ENCODE results near the gene TMEM271.
"Not testable (repeated sequence)": the region's sequence is repeated elsewhere in the genome, so short reads cannot be mapped to it uniquely, and the experiment has no call there.

TMEM271 gene

DNA sequence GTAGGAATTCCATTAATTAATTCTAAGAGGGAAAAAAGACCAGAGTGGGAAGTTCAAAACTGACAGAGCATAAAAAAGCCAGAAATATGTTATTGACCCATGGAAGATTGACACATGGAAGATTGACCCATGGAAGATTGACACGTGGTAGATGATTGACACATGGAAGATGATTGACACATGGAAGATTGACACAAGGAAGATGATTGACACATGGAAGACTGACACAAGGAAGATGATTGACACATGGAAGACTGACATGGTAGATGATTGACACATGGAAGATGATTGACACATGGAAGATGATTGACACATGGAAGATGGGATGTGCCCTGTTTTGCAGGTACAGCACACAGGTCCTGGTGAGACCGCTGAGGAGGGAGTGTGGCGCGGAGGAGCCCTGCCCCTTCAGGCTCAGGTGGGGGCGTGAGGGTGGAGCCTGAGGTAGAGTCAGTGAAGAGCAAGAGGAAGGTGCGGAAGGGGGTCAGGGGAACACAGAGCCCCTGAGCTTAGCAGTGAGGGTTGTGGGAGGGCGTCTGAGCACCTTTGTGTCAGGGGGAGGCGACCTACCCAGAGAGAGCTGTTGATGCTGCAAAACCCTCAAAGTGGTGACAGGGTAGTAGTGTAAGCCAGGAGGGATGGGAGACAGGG lies 33.4 kb upstream of the TMEM271 start:
- DNase-seq (no peak), ATAC-seq (no peak)

DNA sequence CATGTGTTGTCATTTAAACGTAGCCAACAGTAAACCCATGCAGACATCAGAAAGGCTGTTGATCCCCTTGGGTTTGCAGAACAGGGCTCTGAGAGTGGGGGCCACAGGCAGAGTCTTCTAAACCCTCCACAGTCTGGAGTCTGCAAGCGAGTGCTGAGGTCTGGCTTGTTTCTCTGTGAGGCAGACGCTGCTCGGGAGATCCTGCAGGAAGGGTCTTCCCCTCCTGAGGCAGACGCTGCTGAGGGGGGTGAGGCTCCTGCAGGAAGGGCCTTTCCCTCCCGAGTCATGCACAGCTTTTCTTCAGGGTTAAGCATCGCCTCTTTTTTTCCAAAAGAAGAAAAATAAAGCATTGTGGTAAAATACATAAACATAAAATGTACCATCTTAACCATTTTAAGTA lies 32.1 kb upstream of the TMEM271 start:
- ATAC-seq (no peak), DNase-seq (no peak)

DNA sequence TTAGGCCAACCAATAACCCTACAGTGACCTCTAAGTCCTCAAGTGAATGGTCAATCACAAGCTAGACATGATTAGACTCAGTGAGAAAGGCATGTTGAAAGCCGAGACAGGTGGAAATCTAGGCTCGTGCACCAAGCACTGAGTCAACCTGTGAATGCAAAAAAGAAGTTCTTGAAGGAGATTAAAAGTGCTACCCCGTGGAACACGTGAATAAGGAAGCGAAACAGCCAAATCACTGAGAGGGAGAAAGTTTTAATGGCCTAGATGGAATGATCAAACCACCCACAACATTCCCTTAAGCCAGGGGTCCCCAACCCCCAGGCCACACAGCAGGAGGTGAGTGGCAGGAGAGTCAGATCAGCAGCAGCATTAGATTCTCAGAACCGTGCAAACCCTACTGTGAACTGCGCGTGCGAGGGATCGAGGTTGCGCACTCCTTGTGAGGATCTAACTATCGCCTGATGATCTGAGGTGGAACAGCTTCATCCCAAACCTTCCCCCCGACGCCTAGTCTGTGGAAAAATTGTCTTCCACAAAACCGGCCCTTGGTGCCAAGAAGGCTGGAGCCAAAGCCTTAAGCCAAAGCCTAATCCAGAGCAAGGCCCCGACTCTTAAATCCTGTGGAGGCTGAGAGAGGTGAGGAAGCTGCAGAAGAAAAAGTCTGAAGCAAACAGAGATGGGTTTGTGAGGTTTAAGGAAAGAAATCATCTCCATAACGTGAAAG lies 29.8 kb upstream of the TMEM271 start:
- DNase-seq, result no peak
- no peak for ATAC-seq

GRCh38 chr4:604131-604530 lies 28.0 kb upstream of the TMEM271 start:
- DNase-seq (peak; percentile 32), ATAC-seq (peak; percentile 50)

- DNase-seq (peak; percentile 87), ATAC-seq (peak; percentile 67)
Observed at GRCh38 chr4:602559-602942, 26.5 kb upstream of the TMEM271 start.

- DNase-seq (no peak), ATAC-seq (no peak)
Observed at GRCh38 chr4:601612-602558, 25.8 kb upstream of the TMEM271 start.

- ATAC-seq (peak; percentile 86), DNase-seq (peak; percentile 55)
Observed at GRCh38 chr4:600850-601515, 24.9 kb upstream of the TMEM271 start.

DNA sequence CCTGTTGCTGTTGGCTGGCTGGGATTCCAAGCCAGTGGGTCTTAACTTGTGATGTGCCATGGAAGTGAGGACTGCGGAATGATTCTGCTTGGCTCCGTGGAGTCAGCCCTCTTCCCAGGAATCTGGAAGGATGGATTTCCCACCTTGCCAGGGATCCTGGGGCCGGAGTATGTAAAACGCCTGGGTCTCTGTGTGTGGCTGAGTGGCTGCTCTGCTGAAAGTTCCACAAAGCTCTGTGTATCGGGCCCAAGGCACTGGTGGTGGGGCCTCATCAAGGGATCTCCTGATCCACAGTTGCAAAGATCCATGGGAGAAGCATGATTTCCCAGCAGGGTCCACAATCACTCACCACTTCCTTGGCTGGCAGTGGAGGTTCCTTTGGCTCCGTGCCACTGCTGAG lies 24.1 kb upstream of the TMEM271 start:
- DNase-seq, result no peak
- ATAC-seq, result no peak

GRCh38 chr4:598925-599324 lies 22.8 kb upstream of the TMEM271 start:
- DNase-seq (no peak), ATAC-seq (no peak)

- ATAC-seq (no peak), DNase-seq (no peak)
Observed at GRCh38 chr4:592825-593520, 16.9 kb upstream of the TMEM271 start.

- not testable (repeated sequence) for DNase-seq, ATAC-seq
Observed at GRCh38 chr4:592178-592577, 16.1 kb upstream of the TMEM271 start.

DNA sequence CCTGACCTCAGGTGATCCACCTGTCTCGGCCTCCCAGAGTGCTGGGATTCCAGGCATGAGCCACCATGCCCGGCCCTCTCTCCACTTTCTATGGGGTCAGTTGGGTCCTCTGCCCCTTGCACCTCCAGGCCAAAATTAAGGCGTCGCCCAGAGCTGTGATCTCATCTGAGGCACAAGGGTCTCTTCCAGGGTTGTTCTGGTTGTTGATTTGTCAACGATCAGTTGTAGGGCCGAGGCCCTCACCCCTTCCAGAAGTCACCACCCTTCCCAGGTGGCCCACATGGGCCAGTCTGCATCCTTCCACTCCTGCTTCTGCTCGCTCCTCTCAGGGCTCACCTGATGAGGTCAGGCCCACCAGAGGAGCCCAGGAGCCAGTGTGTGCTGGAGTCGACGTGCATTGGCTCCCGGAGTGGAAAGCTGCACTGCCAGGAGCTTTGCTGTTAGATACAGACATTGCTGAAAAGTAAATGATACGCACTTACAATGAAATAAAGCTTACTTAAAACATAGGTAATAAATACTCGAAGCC lies 14.3 kb upstream of the TMEM271 start:
- DNase-seq, result no peak
- ATAC-seq, result no peak

GRCh38 chr4:589219-589963 lies 13.3 kb upstream of the TMEM271 start:
- ATAC-seq (no peak), DNase-seq (no peak)

DNA sequence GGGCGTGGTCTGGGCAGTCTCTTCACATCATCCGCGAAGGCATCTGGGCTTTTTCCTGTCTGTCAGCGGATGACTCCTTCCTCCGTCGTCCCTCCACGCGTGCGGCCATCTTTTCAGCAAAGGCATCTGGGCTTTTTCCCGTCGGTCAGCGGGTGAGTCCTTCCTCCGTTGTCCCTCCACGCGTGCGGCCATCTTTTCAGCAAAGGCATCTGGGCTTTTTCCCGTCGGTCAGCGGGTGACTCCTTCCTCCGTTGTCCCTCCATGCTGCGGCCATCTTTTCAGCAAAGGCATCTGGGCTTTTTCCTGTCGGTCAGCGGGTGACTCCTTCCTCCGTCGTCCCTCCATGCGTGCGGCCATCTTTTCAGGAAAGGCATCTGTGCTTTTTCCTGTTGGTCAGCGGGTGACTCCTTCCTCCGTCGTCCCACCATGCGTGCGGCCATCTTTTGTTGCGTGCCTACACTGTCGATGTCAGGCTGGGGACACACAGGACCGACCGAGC lies 12.3 kb upstream of the TMEM271 start:
- DNase-seq (no peak), ATAC-seq (no peak)

DNA sequence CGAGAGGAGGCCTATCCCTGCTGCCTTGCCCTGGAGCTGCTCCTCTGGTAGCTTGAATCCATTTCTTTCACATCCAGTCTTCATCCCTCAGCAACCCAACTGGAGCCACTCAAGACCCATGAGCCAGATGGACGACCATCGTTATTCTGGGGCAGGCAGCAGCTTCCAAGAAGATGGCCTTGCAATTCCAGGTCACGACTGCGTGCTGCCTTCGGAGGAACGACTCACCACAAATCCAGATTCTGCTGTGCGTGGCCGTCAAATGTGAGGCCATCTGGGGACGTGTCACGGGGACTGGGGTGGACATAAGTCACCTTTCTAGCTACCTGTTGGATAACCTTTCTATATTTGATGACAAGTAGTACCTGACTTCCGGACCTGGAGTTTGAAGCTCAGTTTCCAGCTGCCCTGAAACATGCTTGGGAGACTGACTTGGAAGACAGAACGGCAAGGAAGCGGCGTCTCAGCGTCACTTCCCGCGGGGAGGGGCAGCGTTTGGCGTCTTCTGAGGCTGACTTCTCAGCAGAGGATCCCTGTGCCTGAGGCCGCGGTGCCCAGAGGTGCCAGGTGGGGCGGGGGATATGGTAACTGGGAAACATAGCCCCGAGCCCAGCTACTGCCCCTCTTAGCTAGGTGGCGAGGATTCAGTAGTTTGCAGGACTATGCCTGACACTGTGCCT lies 11.7 kb upstream of the TMEM271 start:
- ATAC-seq (no peak), DNase-seq (no peak)

GRCh38 chr4:583820-584219 lies 7.7 kb upstream of the TMEM271 start:
- ATAC-seq (no peak), DNase-seq (no peak)

DNA sequence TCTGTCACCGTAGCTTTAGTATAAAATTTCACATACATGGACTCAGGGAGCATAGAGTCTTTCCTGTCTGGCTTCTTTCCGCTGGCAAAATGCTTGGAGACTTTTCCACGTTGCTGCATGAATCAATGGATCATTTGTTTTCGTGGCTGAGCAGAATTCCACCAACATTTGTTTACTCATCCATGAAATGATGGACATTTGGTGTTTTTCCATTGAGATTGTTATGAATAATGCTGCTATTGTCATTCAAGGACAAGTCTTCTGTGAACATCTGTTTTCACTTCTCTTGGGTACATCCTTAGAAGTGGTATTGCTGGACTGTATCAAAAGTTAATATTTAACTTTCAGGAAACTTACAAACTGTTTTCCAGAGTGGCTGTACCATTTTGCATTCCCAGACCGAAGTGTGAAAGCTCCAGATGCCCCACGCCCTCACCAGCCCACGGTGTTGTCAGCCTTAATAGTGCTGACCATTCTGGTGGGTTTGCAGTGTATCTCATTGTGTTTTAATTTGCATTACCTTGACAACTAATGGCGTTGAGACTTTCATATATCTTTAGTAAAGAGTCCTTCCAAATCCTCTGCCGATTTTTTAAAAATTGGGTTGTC lies 5.8 kb upstream of the TMEM271 start:
- ATAC-seq, result no peak
- no peak for DNase-seq

GRCh38 chr4:581181-581580 lies 5.1 kb upstream of the TMEM271 start:
- ATAC-seq, result no peak
- DNase-seq, result no peak

GRCh38 chr4:579543-580175 lies 3.6 kb upstream of the TMEM271 start:
- no peak for DNase-seq
- no peak for ATAC-seq
